Activated CD8-positive, alpha-beta memory T cell treated with anti-CD3 and anti-CD28 coated beads, Interleukin-2, amount 50 U/mL, for 24 hours (primary cell): ENCODE results near the gene ARID1A.

Experiments
- DNase-seq: peaks from one replicate; pipeline ENCODE4 v3.0.0-alpha.2; 2020; ENCODE audit errors: extremely low read depth

Gene ARID1A

GRCh38 chr1:26728645-26729044, 32.8 kb downstream of the ARID1A start:
- no peak for DNase-seq

- no peak for DNase-seq
Observed at GRCh38 chr1:26729633-26730032, 33.8 kb downstream of the ARID1A start.

- no peak for DNase-seq
Observed at GRCh38 chr1:26730695-26731094, 34.9 kb downstream of the ARID1A start.

- DNase-seq: no peak
Observed at GRCh38 chr1:26731233-26731902, 35.6 kb downstream of the ARID1A start.

GRCh38 chr1:26733392-26733791, 37.6 kb downstream of the ARID1A start:
- no peak for DNase-seq

GRCh38 chr1:26733982-26734381, 38.2 kb downstream of the ARID1A start:
- no peak for DNase-seq

- no peak for DNase-seq
Observed at GRCh38 chr1:26734501-26735058, 38.8 kb downstream of the ARID1A start.

- no peak for DNase-seq
Observed at GRCh38 chr1:26739329-26739914, 43.6 kb downstream of the ARID1A start.

GRCh38 chr1:26740023-26740634, 44.3 kb downstream of the ARID1A start:
- no peak for DNase-seq

GRCh38 chr1:26740952-26741351, 45.1 kb downstream of the ARID1A start:
- no peak for DNase-seq

- DNase-seq: no peak
Observed at GRCh38 chr1:26743426-26744059, 47.7 kb downstream of the ARID1A start.

- peak; percentile 66 for DNase-seq
Observed at GRCh38 chr1:26744075-26744959, 48.5 kb downstream of the ARID1A start.

GRCh38 chr1:26745191-26745590, 49.4 kb downstream of the ARID1A start:
- no peak for DNase-seq

- no peak for DNase-seq
Observed at GRCh38 chr1:26747048-26747447, 51.2 kb downstream of the ARID1A start.

GRCh38 chr1:26748351-26748750, 52.5 kb downstream of the ARID1A start:
- no peak for DNase-seq

- no peak for DNase-seq
Observed at GRCh38 chr1:26749458-26749857, 53.6 kb downstream of the ARID1A start.

GRCh38 chr1:26750428-26750827, 54.6 kb downstream of the ARID1A start:
- DNase-seq: no peak

- DNase-seq: no peak
Observed at GRCh38 chr1:26752519-26752918, 56.7 kb downstream of the ARID1A start.

- DNase-seq: no peak
Observed at GRCh38 chr1:26754086-26754874, 58.5 kb downstream of the ARID1A start.

GRCh38 chr1:26758358-26758757, 62.5 kb downstream of the ARID1A start:
- no peak for DNase-seq

- DNase-seq: no peak
Observed at GRCh38 chr1:26759531-26759930, 63.7 kb downstream of the ARID1A start.
